Esophagus squamous epithelium (tissue), 4 donors: ENCODE results near the gene RAMAC.

ENCODE experiments used
- POLR2A ChIP-seq, 4 donors: fragments of 450-650 bp; IDR thresholded peaks; one replicate each; pipeline ENCODE4 v1.6.1; 2017; ENCODE audit warnings: antibody characterized with exemption in 4 of 4, mild to moderate bottlenecking in 4 of 4, moderate library complexity in 3 of 4
- TF ChIP-seq, protein P1 (sequence below), 6 experiments: fragments of 450-650 bp in 4 of 6; fragments of 200-600 bp in 2 of 6; sonication (generic) in 2 of 6; IDR thresholded peaks; one replicate each; pipeline ENCODE4 v1.5.1; 2016 to 2019; ENCODE audit warnings: antibody characterized with exemption in 6 of 6, mild to moderate bottlenecking in 4 of 6, moderate library complexity in 4 of 6

DNA sequence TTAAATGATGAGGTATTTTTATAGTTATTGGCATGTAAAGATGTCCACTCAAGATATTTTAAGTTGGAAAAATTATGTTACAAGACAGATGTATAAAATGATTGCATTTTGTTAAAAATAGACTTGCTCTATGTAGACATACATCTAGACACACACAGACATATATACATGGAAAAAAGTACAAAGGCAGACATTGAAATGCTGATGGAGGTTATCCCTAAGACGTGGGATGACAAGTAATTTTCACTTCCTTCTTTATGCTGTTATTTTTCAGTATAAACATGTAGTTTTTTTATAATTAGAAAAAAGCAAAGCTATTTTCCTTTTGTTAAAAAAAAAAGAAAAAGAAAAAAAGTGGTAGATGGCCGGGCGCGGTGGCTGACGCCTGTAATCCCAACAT, 40.7 kb upstream of the RAMAC start:
- TF ChIP-seq POLR2A (IDR thresholded peaks at IDR 0.05): no peak
- TF ChIP-seq, protein P1, sequence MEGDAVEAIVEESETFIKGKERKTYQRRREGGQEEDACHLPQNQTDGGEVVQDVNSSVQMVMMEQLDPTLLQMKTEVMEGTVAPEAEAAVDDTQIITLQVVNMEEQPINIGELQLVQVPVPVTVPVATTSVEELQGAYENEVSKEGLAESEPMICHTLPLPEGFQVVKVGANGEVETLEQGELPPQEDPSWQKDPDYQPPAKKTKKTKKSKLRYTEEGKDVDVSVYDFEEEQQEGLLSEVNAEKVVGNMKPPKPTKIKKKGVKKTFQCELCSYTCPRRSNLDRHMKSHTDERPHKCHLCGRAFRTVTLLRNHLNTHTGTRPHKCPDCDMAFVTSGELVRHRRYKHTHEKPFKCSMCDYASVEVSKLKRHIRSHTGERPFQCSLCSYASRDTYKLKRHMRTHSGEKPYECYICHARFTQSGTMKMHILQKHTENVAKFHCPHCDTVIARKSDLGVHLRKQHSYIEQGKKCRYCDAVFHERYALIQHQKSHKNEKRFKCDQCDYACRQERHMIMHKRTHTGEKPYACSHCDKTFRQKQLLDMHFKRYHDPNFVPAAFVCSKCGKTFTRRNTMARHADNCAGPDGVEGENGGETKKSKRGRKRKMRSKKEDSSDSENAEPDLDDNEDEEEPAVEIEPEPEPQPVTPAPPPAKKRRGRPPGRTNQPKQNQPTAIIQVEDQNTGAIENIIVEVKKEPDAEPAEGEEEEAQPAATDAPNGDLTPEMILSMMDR (IDR thresholded peaks at IDR 0.05): no peak
